Measurements from ENCODE around the gene ATP9A.

- TF ChIP-seq, protein P1, sequence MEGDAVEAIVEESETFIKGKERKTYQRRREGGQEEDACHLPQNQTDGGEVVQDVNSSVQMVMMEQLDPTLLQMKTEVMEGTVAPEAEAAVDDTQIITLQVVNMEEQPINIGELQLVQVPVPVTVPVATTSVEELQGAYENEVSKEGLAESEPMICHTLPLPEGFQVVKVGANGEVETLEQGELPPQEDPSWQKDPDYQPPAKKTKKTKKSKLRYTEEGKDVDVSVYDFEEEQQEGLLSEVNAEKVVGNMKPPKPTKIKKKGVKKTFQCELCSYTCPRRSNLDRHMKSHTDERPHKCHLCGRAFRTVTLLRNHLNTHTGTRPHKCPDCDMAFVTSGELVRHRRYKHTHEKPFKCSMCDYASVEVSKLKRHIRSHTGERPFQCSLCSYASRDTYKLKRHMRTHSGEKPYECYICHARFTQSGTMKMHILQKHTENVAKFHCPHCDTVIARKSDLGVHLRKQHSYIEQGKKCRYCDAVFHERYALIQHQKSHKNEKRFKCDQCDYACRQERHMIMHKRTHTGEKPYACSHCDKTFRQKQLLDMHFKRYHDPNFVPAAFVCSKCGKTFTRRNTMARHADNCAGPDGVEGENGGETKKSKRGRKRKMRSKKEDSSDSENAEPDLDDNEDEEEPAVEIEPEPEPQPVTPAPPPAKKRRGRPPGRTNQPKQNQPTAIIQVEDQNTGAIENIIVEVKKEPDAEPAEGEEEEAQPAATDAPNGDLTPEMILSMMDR (IDR thresholded peaks at IDR 0.05; ENCODE audit: extremely low read depth in 1 of 2, insufficient read depth in 1 of 2, low read depth in 1 of 2, low read length in 2 of 2), result no peak
- TF ChIP-seq GATA2 (IDR thresholded peaks at IDR 0.05; ENCODE audit: insufficient read depth, insufficient read length, low read depth, low read length), result no peak
- TF ChIP-seq EZH2 (IDR thresholded peaks at IDR 0.05; ENCODE audit: borderline replicate concordance, low read depth, low read length, severe bottlenecking), result no peak
- no peak for TF ChIP-seq POLR2AphosphoS5 (IDR thresholded peaks at IDR 0.05; ENCODE audit: insufficient read depth, low read depth, low read length)
- TF ChIP-seq JUN (IDR thresholded peaks at IDR 0.05; ENCODE audit: borderline replicate concordance, insufficient read depth, insufficient read length, low read depth), result no peak
- TF ChIP-seq POLR2A (IDR thresholded peaks at IDR 0.05; ENCODE audit: low read depth, low read length), result no peak
- no peak for TF ChIP-seq MAX (IDR thresholded peaks at IDR 0.05; ENCODE audit: insufficient read depth, insufficient read length)
- no peak for TF ChIP-seq MYC (IDR thresholded peaks at IDR 0.05; ENCODE audit: low read depth, low read length)
- TF ChIP-seq FOS (IDR thresholded peaks at IDR 0.05; ENCODE audit: borderline replicate concordance, insufficient read depth, low read length), result no peak
Observed at GRCh38 chr20:51622004-51622874, 146.0 kb downstream of the ATP9A start.
